Right renal cortex interstitium (tissue), 3 donors: ENCODE measurements around the gene POLRMT. TPM values are rescaled to one million over a fixed set of nuclear protein-coding genes. Genes with fewer than 3 reads are reported as not detected.
"Not testable (repeated sequence)": the region's sequence is repeated elsewhere in the genome, so short reads cannot be mapped to it uniquely, and the experiment has no call there.

Source experiments
- DNase-seq, 3 donors: peaks; one replicate each; pipeline ENCODE4 v3.0.0-alpha.2; 2013; ENCODE audit warnings: low read depth in 3 of 3, low spot score in 2 of 3
- polyA plus RNA-seq, 3 donors: library from polyadenylated mRNA; unstranded; fragments of 120-200 nt; gene quantifications; one replicate each; pipeline ENCODE4 v1.2.1, GENCODE V29; 2013; ENCODE audit not compliant: insufficient read length in 3 of 3

The POLRMT gene
- polyA plus RNA-seq, 3 donors, result 55.5 to 58.1 (median 56.1) TPM

DNA sequence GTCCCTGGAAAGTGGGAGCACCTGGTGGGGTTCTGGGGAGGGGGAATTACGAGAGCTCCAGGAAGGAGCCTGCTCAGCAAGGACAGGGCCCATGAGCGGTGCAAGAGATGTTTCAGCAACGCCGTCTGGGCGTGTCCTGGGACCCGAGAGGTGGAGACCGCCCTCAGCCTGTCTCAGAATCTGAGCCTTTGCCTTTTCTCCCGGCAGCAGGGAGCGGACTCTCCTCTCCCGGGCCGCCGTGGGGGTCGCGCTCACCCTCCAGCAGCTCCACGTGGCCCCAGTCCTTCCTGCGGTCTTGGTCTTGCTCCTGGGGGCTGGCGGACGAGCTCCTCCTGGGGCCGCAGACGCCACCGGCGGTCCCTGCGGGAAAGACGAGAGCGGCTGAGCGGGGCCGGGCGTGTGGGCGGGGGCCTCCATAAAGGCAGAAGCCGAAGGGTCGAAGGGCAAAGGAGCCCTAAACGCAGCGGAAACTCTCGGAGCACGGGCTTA is 714 bp downstream of the POLRMT start:
- no peak for DNase-seq

DNA sequence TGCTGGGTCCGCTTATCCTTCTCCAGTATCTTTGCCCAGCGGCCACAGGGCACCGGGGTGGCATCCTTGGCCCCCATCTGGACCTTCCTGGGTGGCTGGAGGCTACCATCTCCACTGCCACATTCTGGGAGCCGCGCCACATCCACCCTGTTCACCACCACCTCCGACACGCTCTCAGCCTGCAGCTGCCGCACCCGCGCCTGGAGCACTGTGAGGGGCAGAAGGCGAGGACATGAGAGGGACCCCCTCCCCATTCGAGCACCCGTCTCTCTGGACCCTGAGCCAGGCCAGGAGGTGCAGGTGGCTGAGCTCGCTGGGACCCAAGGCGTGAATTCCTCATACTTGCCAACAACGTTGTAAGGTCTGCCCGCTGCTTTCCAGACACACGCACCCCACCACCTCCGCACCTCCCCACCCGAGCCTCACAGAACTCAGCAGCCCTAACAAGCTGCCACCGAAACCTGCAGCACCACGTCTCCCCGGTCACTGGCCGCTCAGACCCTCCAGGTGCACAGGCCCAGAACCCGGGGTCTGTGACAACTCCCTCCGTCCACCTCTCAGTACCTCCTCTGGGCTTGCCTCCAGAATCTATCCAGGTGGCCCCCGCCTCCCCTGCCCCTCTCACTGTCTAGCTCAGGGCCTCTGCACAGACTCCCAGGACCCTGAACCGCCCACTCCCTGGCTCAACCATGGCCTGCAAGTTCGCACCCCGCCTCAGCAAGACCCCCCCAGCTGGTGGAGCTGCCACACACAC is 3.2 kb downstream of the POLRMT start:
- no peak for DNase-seq

DNA sequence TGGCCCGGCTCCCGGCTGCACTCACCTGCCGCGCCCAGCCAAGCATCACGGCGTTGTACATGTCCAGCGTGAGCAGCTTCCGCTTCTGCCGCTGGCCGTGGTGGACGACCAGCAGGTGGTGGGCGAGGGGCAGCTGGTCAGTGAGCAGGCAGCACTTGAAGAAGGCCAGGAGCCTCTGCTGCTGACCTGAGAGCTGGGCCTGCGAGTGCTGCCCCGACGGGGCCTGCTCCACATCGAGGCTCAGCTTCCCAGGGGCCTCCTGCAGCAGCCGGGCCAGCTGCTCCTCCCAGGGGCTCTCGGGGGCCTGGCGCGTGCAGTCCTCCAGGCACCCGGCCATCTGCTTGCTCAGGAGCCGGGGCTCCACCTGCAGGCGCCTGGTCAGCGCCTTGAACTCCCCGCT is 3.8 kb downstream of the POLRMT start:
- DNase-seq, result not testable (repeated sequence)

DNA sequence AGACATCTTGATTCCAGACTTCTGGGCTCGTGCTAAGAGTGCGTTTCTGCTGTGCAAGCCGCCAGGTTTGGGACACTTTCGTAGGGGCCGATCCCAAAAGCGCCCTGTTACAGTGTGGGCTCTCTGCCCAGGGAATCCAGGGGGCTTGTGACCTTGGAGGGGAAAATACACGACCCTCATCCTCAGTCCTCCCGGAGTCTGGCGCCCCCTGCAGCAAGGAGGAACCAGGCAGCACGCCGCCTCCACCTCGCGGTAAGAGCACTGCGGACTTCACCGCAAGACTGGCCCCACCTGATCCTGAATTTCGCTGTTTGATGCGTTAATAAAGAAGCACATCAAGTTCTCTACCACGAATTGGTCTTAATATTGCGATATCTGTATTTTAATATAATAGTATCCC is 5.2 kb downstream of the POLRMT start:
- DNase-seq, result no peak

DNA sequence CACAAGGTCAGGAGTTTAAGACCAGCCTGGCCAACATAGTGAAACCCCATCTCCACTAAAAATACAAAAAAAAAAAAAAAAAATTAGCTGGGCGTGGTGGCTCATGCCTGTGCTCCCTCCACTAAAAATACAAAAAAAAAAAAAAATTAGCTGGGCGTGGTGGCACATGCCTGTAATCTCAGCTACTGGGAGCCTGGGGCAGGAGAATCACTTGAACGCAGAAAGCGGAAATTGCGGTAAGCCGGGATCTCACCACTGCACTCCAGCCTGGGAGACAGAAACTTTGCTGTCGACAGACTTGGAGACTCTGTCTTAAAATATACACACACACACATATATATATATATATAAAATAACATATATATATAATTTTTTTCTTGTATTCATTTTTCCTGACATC is 6.8 kb downstream of the POLRMT start:
- DNase-seq, result not testable (repeated sequence)

DNA sequence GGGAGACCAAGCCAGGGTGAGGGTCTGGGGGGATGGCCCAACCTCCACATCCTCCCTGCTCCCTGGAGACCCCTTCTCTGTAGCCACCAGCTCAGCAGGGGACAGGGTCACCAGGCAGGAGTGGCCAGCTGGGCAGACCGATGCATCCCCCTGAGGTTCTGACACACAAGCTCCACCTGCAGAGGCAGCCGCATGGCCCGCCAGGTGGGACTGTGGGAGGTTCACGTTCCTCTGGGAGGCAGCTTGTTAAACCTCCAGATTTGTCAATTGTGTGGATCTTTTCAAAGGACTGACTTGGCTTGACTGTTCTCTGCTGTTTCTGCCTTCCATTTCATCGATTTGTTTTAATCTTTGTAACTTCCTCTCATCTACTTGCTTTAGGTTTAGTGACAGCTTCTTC is 8.1 kb downstream of the POLRMT start:
- DNase-seq, result no peak

DNA sequence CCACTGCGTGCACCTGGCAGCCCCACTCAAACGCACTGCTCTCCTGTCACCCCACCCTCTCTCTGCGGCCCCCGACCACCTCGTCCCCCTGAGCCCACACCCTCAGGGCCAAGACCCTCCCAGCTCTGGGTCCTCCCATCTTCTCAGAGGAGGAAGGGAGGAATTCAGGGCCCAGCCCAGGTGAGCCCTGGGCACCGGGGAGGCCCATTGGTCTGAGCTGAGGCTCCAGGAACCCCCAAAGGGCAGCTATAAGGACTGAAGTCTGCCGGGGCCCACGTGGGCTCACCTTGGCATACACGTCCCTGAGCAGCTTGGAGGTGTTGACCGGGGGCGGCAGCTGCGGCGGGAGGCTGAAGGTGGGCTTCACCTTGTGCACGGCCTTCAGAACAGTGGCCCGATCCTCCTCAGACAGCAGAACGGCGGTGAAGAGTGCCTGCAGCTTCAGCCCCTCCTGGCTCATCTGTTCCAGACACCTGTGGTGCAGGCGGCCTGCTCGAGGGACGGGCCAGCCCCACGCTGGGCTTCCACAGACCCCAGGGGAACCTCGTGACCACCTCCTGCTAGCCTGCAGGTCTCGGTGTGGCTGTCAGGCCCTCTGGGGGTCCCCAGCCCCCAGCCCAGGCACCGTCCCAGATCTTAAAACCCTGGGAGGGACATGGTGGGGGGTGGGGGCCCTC is 8.8 kb downstream of the POLRMT start:
- no peak for DNase-seq

DNA sequence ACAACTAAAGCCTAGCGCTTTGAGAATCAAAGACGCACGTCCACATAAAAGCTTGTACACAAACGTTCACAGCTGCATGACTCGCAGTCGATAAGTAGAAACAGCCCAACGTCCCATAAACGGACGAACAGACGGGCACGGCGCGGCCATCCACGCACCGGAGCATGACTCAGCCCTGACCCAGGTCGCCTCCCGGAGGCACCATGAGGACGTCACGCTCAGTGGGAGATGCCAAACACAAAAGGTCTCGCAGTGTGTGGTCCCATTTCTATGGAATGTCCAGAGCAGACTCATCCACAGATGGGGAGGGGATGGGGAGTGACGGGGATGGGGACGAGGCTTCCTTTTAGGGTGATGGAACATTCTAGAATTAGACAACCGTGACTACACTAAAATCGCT is 9.4 kb downstream of the POLRMT start:
- DNase-seq, result no peak

DNA sequence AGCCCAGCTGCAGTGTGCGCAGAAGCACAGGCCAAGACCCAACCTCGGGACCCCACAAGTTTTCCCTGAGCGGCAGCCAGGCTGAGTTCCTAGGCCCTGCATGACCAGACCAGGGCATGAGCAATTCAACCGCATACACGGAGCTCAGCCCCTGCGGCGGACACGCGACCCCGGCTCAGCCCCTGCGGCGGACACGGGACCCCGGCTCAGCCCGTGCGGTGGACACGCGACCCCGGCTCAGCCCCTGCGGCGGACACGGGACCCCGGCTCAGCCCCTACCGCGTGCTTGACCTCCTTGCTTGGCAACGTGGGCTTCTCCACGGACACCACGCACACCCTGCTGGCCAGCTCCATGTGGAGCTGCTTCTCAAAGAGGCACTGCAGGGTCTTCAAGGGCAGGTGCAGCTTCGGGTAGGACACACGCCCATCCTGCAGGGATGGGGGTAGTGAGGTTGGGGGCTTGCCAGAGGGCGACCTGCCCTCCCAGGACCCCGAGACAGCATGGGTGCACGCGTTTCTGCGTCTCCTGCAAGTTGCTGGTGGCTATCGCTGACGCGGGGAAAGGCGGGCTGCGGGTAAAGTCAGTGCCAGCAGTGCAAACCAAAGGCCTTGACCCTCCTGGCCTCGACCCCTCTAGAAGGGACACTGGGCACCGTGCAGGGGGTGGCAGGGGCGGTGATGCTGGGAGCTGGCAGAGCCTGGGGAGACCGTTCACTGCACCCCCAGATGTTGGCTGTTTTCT is 10.0 kb downstream of the POLRMT start:
- DNase-seq, result no peak

DNA sequence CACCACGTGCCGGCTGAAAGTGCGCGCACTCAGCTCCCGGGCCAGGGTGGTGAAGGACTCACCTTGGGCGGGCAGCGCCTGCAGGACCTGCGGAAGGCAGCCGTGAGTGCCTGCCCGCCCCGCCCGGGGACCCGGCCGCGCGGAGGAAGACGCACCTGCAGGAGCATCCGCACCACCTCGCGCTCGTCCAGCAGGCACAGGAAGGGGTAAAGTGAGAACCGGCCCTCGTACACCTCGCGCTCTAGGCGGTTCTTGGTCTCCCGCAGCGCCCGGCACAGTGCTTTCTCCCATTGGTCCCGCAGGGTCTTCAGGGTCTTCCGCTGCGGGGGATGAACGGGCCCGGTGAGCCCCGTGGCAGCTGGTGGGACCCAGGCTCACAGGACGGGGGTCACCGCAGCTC is 10.7 kb downstream of the POLRMT start:
- no peak for DNase-seq

DNA sequence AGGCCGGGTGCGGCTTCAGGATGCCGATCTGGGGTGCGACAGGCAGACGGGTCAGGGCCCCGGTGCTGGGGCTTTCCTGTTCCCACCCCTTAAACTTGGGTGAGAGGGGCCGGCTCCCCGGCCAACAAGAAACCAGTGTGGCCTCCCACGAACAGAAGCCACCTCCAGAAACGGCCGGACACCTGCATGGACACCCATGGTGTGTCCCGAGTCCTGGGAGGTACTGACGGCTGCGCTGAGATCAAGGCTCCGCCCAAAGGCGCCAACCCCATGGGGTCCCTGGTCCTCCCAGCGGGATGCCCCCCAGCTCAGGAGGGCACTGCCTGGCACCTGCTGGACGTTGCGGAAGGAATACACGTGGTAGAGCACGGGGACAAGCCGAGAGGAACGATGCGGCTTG is 11.5 kb downstream of the POLRMT start:
- no peak for DNase-seq

DNA sequence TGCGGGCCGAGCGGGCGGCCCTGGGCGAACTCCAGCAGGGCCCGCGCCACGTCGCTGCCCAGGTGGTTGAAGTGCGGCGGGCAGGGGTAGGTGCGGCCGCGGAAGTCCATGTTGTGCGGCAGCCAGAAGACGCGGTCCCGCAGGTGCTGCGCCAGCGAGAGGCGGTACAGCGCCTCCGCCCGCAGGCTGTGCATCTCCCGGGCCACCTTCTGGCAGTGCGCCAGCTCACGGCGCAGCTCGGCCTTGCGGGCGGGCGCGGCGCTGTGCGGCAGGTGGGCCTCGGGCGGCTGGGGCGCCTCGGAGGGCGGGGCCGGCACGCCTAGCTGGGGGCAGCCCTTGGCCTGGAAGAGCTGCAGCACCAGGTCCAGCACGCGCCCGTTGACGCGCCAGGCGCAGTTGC is 12.1 kb downstream of the POLRMT start:
- not testable (repeated sequence) for DNase-seq

DNA sequence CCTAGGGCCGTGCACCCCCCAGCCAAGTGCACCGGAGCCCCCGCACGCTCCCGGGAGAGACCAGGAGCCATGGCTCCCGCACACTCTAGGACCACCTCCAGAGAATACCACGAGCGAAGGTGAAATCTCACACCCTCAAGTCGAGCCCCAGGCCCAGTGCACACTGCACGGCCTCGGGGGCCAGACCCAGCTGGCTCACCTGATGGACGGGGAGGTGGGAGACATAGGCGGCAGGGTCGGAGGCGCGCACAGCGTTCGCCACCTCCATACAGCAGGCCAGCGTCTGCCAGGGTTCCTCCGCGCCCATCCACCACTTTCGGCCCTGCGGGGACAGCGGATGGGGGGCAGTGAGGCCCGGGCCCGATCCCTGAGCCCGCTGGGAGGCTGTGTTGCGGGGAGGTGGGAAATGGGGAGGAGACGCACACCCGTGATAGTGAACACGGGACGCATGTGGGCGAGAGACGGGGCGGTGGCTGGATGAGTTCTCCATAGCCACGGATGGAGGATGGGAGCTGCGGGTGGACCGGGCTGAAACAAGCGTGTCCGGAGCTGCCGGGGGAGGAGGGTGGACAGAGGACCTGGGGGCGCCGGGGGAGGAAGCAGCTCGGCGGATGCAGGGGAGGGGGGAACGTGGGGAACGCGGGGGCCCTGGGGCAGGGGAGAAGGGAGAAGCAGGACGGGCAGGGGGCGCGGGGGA is 13.0 kb downstream of the POLRMT start:
- DNase-seq, result no peak

DNA sequence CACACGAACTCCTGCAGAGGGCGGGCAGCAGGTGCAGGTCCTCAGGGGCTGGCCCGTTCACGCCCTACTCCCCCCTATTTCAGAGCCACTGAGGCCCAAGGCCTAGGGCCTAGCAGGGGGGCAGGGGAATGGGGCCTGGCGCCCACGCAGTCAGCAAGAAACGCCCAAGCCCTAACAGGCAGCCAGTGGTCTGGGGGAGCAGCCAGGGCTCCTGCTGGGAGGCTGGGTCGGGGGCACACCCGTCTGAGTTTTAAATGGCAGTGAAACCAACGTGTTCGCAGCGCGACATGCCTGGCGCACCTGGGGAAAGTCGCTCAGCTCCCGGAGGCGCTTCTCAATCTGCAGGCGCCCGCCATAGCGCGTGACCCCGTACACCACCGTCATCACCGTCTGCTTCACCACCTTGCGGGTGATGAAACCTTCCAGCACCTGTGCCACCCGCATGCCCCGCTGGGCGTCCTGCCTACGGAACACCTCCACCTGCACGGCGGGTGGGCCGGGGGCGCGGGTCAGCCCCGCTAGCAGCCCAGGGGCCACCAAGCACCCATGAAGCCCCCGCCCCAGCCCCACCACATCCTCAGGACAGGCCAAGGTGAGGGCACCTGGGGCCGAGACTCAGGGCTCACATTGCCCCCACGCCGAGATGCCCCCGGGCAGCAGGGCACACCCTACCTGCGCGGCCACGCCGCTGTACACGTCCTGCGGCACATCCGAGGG is 13.9 kb downstream of the POLRMT start:
- DNase-seq, result no peak

DNA sequence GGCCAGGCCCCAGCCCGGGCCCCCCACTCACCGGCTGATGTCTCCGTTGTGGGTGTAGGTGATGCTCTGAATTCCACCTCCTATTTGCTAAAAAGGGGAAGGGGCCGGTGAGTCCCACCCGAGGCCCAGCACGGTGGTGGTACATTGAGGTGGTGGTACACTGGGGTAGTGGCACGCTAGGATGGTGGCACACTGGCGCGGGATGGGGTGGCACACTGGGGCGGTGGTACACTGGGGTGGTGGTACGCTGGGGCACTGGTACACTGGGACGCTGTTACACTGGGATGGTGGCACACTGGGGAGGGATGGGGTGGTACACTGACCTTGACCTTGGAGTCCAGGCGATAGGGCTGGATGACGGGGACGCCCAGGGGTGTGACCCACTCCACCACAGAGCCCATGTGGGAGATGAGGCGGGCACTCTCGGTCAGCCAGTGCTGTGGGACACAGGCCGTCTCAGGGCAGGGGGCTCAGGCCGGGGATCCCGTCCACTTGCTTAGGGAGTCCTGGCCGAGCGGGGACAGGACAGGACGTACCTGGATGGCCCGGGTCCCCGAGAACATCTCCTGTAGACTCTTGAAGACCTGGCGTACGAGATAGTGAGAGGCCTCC is 14.6 kb downstream of the POLRMT start:
- no peak for DNase-seq

DNA sequence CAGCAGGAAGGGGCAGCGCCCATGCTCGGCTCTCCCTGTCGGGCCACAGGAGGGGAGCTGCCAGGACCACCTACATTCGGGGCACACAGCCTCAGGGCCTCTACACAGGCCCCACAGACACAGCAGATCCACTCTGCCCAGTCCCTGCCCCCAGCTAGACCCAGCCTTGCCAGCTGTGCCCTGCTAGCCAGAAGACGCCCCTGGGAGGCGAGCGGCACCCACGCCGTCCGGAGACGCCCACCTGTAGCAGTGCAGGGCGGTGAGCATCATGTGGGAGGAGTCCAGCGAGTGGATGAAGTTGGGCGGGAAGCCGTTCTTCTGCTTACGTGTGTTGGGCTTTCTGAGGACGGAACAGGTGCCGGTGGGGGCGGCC is 15.1 kb downstream of the POLRMT start:
- no peak for DNase-seq

DNA sequence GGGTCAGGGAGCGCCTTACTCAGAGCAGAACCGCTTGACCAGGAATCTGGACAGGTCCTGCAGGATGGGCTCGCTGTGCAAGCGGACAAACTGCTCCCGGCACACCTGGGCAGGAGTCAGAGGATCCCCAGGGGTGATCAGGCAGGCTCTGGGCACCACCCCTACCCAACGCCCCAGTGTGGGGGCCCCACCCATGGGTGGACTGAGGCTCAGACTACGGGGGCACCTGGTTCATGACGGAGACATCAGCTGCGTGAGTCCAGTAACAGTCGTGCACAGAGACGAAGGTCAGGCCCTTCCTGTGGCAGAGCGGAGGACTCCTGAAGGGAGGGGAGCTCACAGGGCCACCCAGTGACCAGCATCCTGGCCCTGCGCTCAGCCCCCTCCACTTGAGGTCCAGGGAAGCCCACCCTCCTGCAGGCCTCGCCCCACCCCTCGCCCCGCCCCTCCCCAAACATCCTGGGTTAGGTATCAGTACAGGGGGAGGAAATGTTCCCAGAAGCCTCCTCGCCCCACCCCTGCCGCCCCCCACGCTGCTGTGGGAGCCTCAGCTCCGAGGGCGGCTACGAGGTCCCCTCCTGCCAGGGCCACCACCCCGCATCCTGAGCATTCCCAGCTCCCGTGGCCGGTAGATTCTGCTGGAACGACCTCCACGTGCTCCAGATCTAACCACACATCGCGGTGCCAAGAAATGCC is 15.6 kb downstream of the POLRMT start:
- DNase-seq, result no peak

DNA sequence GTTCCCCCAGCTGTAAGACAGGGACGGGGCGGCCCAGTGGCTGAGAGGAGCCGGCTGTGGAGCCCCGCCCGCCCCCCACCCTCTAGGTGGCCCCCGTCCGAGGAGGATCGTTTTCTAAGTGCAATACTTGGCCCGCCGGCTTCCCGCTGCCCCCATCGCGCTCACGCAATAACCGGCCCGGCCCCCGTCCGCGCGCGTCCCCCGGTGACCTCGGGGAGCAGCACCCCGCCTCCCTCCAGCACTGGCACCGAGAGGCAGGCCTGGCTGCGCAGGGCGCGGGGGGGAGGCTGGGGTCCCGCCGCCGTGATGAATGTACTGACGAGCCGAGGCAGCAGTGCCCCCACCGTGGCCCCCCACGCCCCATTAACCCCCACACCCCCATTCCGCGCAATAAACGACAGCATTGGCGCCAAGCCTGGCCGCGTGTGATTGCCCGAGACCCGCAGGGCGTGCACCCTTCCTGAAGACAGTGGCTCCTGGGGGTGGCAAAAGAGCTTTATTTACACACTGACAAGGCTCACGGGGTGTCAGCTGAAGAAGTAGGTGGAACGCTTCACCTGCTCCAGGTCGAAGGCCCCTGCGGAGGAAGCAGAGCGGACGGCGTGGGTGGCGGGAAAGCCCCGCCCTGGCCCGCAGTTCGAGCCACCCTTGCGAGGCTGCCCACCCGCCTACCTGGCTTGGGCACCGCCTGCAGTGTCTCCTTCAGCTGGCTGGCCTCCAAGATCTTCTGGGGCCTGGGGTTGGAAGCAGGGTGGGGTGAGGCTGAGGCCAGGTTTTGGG is 16.4 kb downstream of the POLRMT start:
- DNase-seq, result no peak
